Liver (tissue), 3 donors: ENCODE measurements around the gene C3orf70.

Source experiments
- GABPA ChIP-seq, 2 donors: IDR thresholded peaks in 1 of 2; conservative IDR thresholded peaks in 1 of 2; 2 replicates each; pipeline ENCODE4 v1.6.1; 2016; ENCODE audit warnings: antibody characterized with exemption in 2 of 2, mild to moderate bottlenecking in 1 of 2, moderate library complexity in 1 of 2
- RAD21 ChIP-seq, 2 donors: IDR thresholded peaks; 2 replicates each; pipeline ENCODE4 v1.6.1; 2016; ENCODE audit warnings: antibody characterized with exemption in 2 of 2, mild to moderate bottlenecking in 2 of 2
- SP1 ChIP-seq: IDR thresholded peaks from 2 replicates; pipeline ENCODE4 v1.6.1; 2018; ENCODE audit warnings: antibody characterized with exemption, mild to moderate bottlenecking
- TAF1 ChIP-seq: conservative IDR thresholded peaks from 2 replicates; pipeline ENCODE4 v1.6.1; 2016; ENCODE audit warnings: antibody characterized with exemption, mild to moderate bottlenecking
- YY1 ChIP-seq: IDR thresholded peaks from 2 replicates; pipeline ENCODE4 v1.6.1; 2016; ENCODE audit warnings: antibody characterized with exemption, mild to moderate bottlenecking
- TF ChIP-seq, protein P1 (sequence below): fragments of 150-350 bp; IDR thresholded peaks from 2 replicates; pipeline ENCODE4 v1.5.1; 2017; ENCODE audit warnings: improper control_type of control experiment, low read depth, low read length; ENCODE audit not compliant: missing input control
- TF ChIP-seq, protein P2 (sequence below): IDR thresholded peaks from 2 replicates; pipeline ENCODE4 v1.6.1; 2016; ENCODE audit warnings: antibody characterized with exemption
- TF ChIP-seq, protein P3 (sequence below): IDR thresholded peaks from 2 replicates; pipeline ENCODE4 v1.6.1; 2016; ENCODE audit warnings: antibody characterized with exemption, mild to moderate bottlenecking
- TF ChIP-seq, protein P4 (sequence below): IDR thresholded peaks from 2 replicates; pipeline ENCODE4 v1.6.1; 2016; ENCODE audit warnings: antibody characterized with exemption
- donor health status: healthy.
- donor health status: healthy.

DNA sequence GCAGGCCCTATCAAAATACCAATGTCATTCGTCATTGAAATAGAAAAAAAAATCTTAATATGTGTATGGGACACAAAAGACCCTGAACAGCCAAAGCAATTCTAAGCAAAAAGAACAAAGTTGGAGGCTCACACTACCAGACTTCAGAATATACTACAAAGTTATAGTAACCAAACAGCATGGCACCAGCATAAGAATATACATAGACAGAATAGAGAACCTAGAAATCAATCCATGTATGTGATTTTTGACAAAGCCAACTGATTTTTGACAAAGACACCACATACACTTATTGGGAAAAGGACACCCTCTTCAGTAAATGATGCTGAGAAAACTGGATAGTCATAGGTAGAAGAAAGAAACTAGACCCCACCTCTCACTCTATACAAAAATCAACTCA lies 95.0 kb downstream of the C3orf70 start:
- TF ChIP-seq, protein P1, sequence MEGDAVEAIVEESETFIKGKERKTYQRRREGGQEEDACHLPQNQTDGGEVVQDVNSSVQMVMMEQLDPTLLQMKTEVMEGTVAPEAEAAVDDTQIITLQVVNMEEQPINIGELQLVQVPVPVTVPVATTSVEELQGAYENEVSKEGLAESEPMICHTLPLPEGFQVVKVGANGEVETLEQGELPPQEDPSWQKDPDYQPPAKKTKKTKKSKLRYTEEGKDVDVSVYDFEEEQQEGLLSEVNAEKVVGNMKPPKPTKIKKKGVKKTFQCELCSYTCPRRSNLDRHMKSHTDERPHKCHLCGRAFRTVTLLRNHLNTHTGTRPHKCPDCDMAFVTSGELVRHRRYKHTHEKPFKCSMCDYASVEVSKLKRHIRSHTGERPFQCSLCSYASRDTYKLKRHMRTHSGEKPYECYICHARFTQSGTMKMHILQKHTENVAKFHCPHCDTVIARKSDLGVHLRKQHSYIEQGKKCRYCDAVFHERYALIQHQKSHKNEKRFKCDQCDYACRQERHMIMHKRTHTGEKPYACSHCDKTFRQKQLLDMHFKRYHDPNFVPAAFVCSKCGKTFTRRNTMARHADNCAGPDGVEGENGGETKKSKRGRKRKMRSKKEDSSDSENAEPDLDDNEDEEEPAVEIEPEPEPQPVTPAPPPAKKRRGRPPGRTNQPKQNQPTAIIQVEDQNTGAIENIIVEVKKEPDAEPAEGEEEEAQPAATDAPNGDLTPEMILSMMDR: no peak
- TF ChIP-seq, protein P2, sequence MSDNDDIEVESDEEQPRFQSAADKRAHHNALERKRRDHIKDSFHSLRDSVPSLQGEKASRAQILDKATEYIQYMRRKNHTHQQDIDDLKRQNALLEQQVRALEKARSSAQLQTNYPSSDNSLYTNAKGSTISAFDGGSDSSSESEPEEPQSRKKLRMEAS: no peak
- TF ChIP-seq TAF1: no peak
- TF ChIP-seq, protein P3, sequence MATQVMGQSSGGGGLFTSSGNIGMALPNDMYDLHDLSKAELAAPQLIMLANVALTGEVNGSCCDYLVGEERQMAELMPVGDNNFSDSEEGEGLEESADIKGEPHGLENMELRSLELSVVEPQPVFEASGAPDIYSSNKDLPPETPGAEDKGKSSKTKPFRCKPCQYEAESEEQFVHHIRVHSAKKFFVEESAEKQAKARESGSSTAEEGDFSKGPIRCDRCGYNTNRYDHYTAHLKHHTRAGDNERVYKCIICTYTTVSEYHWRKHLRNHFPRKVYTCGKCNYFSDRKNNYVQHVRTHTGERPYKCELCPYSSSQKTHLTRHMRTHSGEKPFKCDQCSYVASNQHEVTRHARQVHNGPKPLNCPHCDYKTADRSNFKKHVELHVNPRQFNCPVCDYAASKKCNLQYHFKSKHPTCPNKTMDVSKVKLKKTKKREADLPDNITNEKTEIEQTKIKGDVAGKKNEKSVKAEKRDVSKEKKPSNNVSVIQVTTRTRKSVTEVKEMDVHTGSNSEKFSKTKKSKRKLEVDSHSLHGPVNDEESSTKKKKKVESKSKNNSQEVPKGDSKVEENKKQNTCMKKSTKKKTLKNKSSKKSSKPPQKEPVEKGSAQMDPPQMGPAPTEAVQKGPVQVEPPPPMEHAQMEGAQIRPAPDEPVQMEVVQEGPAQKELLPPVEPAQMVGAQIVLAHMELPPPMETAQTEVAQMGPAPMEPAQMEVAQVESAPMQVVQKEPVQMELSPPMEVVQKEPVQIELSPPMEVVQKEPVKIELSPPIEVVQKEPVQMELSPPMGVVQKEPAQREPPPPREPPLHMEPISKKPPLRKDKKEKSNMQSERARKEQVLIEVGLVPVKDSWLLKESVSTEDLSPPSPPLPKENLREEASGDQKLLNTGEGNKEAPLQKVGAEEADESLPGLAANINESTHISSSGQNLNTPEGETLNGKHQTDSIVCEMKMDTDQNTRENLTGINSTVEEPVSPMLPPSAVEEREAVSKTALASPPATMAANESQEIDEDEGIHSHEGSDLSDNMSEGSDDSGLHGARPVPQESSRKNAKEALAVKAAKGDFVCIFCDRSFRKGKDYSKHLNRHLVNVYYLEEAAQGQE: no peak
- no peak for TF ChIP-seq YY1
- no peak for TF ChIP-seq RAD21 (IDR thresholded peaks at IDR 0.05)
- no peak for TF ChIP-seq GABPA (IDR thresholded peaks at IDR 0.05 in 1 of 2, conservative IDR thresholded peaks at IDR 0.05 in 1 of 2)
- TF ChIP-seq SP1: no peak
- TF ChIP-seq, protein P4, sequence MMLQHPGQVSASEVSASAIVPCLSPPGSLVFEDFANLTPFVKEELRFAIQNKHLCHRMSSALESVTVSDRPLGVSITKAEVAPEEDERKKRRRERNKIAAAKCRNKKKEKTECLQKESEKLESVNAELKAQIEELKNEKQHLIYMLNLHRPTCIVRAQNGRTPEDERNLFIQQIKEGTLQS: no peak
